H1 (cell line): Measurements from ENCODE around the gene CACNA1C. TPM values are rescaled to one million over a fixed set of nuclear protein-coding genes. Genes with fewer than 3 reads are reported as not detected.

ENCODE experiments used
- BACH1 ChIP-seq: IDR thresholded peaks from 2 replicates; pipeline ENCODE4 v1.6.1; 2012; ENCODE audit warnings: low read length, improper control_type of control experiment
- CHD2 ChIP-seq: IDR thresholded peaks from 2 replicates; pipeline ENCODE4 v1.6.1; 2012; ENCODE audit warnings: low read length, improper control_type of control experiment
- CHD7 ChIP-seq: fragments of 300-600 bp; sonication (generic); IDR thresholded peaks from 2 replicates; pipeline ENCODE4 v1.7.1; 2012; ENCODE audit warnings: low read length, moderate library complexity, mild to moderate bottlenecking, inconsistent platforms; ENCODE audit not compliant: insufficient replicate concordance
- GABPA ChIP-seq: IDR thresholded peaks from 2 replicates; pipeline ENCODE4 v1.6.1; 2011; ENCODE audit warnings: mild to moderate bottlenecking, low read length, moderate library complexity, borderline replicate concordance; ENCODE audit not compliant: insufficient read depth
- JUND ChIP-seq: IDR thresholded peaks from 2 replicates; pipeline ENCODE4 v1.6.1; 2011; ENCODE audit warnings: mild to moderate bottlenecking, improper control_type of control experiment, low read length
- POU5F1 ChIP-seq: IDR thresholded peaks from 2 replicates; pipeline ENCODE4 v1.6.1; 2011; ENCODE audit warnings: low read depth, mild to moderate bottlenecking, low read length, moderate library complexity
- RNF2 ChIP-seq: fragments of 200-900, 300-1000 bp; sonication (generic); IDR thresholded peaks from 2 replicates; pipeline ENCODE4 v1.7.1; 2016; ENCODE audit warnings: borderline replicate concordance, low read depth, mild to moderate bottlenecking, antibody characterized with exemption, low read length; ENCODE audit not compliant: poor library complexity, severe bottlenecking; ENCODE audit errors: missing control alignments
- TAF1 ChIP-seq: IDR thresholded peaks from 2 replicates; pipeline ENCODE4 v1.6.1; 2011; ENCODE audit warnings: mild to moderate bottlenecking, low read depth, low read length
- TBP ChIP-seq: IDR thresholded peaks from 2 replicates; pipeline ENCODE4 v1.6.1; 2011; ENCODE audit warnings: low read depth, low read length, improper control_type of control experiment
- polyA plus RNA-seq, 7 experiments: library from polyadenylated mRNA; depleted of rRNA in 3 of 7; stranded (reverse) in 5 of 7; unstranded in 2 of 7; fragments of >200 nt in 5 of 7; fragments of 200-250 nt in 2 of 7; gene quantifications; 1 replicate in 5 of 7; 2 replicates in 1 of 7; 4 replicates in 1 of 7; pipeline versions ENCODE4 v1.2.1 to v1.2.3, GENCODE V29; 2011 to 2013; ENCODE audit warnings: missing spikeins in 2 of 7, mixed read lengths in 2 of 7
- total RNA-seq: library from RNA; stranded (reverse); fragmentation: NEBNext Ultra II Directional; extraction: Animal tissue kit (Norgen Biotek cat#: 25700); gene quantifications from 2 replicates; pipeline ENCODE4 v1.2.1, GENCODE V29; 2021
- TF ChIP-seq, protein P1 (sequence below): IDR thresholded peaks from 2 replicates; pipeline ENCODE4 v1.6.1; 2012; ENCODE audit warnings: inconsistent platforms

CACNA1C gene
- total and polyA plus RNA-seq, 2 of the 8 experiments (the other 6 are each of a cell fraction or from before 2014, with no cell fraction given), result 1.3 TPM

DNA sequence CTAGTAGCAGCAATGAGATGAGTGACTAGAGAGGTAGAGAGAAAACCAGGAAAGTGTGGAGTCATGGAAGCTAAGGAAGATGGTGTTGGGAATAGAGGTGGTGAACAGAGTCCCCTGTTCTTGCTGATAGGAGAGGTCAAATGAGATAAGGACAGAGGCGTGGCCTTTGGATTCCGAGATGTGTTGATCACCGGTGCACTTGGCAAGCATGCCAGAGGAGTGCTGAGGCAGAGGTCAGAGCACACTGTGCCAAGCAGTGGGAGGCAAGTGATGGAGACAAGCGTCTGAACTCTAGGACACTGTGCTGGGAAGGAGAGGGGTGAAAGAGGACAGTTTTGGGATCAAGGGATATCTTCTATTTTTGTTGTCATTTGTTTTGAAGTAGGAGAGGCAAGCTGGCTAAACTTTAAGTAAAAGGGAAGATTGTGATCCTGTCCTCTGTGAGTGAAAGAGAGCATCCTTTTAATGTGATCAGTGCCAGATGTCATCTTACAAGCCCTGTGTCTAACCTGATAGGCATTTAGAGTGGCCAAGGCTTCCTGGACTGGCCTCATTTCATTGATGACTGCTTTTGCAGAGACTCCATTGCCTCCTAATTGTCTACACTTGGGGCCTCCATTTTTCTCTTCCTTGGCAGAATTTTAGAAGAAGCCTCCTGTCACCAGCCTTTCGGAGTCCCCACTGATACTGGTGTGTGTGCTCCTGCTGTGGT, 336.4 kb downstream of the CACNA1C start (continued):
- TF ChIP-seq CHD7 (no peak), CHD2 (no peak), POU5F1 (no peak), GABPA (no peak), TBP (no peak), RNF2 (no peak), BACH1 (no peak), JUND (no peak), TAF1 (no peak)
- TF ChIP-seq, protein P1, sequence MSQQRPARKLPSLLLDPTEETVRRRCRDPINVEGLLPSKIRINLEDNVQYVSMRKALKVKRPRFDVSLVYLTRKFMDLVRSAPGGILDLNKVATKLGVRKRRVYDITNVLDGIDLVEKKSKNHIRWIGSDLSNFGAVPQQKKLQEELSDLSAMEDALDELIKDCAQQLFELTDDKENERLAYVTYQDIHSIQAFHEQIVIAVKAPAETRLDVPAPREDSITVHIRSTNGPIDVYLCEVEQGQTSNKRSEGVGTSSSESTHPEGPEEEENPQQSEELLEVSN, result no peak
